ENCODE data around the gene ATG9B. TPM values are rescaled to one million over a fixed set of nuclear protein-coding genes. Genes with fewer than 3 reads are reported as not detected.
A peak's percentile ranks its signal among the peaks of the same experiment; 100 is the strongest.

Gene ATG9B
- total RNA-seq, 1 experiment from 2014 or later: 2.1 TPM

GRCh38 chr7:150977382-150978125 is 46.7 kb downstream of the ATG9B start:
- intact Hi-C loops (cut with micrococcal nuclease): loop anchor here (1.0 kb wide), 1 partner anchor 31 kb away; no protein-coding TSS in a partner anchor
- Histone ChIP-seq H3K27me3 (ENCODE audit: insufficient read depth, low read length) (peaks cover 30% of the 10 kb centered on the region; the same call in 1 of the 2 replicates), H3K4me1 (ENCODE audit: control insufficient read depth in 1 of 2, insufficient read depth in 2 of 2, low read length in 2 of 2) (peaks cover 34 to 51% of the 10 kb centered on the region in 2 experiments), H3K27ac (ENCODE audit: low read depth, low read length) (peak overlapping the region; percentile 55; the same call in 1 of the 2 replicates), H4K20me1 (ENCODE audit: insufficient read depth) (no peaks in the 10 kb centered on the region), H3K4me2 (ENCODE audit: low read length) (peak overlapping the region; percentile 92), H2AFZ (ENCODE audit: low read depth, low read length, poor library complexity, severe bottlenecking) (no peak overlapping the region), H3K79me2 (ENCODE audit: insufficient read depth, low read length) (0 out of 2 replicates have a peak, but pooled peaks cover 2% of the 10 kb centered on the region), H3K36me3 (ENCODE audit: control insufficient read depth in 1 of 2, insufficient read depth in 2 of 2, low read length in 2 of 2) (no peaks in the 10 kb centered on the region), H3K4me3 (replicated peaks in 1 of 2; ENCODE audit: low read depth in 1 of 2, low read length in 2 of 2) (peak overlapping the region; percentile 42 to 75), H3K9ac (ENCODE audit: low read length) (peak overlapping the region; percentile 46), H3K9me2 (ENCODE audit: insufficient read depth) (no peaks in the 10 kb centered on the region), H3K9me3 (ENCODE audit: control insufficient read depth in 1 of 2, insufficient read depth in 1 of 2, low read depth in 1 of 2, low read length in 2 of 2) (no peaks in the 10 kb centered on the region)
- 0 out of 2 replicates have a peak, but pooled peaks have one; percentile 35 for TF ChIP-seq ZFX (IDR thresholded peaks at IDR 0.05)
- TF ChIP-seq POLR2AphosphoS5 (IDR thresholded peaks at IDR 0.05; ENCODE audit: low read depth, low read length): no peak
- ChIA-PET CTCF (interaction anchor here (0.6 to 1.1 kb wide), 3 partner anchors 13 to 53 kb away, joined by 3 to 4 read pairs (median 4); no protein-coding TSS in a partner anchor), RAD21 (ENCODE audit: low non-redundant PET in 1 of 2, low total read pairs in 2 of 2, uncharacterized antibody in 2 of 2, unreplicated experiment in 2 of 2) (no interaction called here), POLR2A (interaction anchor here (0.7 to 1.2 kb wide), 2 partner anchors 47 to 51 kb away, joined by 3 read pairs; partner anchors contain the start of gene ABCB8)
- no TSS peak for BruUV-seq (replicated peaks)
- peak; percentile 9 for ATAC-seq
- DNase-seq (ENCODE audit: low read depth, low spot score): no peak

GRCh38 chr7:150976529-150977381 is 47.5 kb downstream of the ATG9B start:
- no peaks in the 10 kb centered on the region for H3K9me2 ChIP-seq (ENCODE audit: insufficient read depth)

More at GRCh38 chr7:150976529-150977381, 47.5 kb downstream of the ATG9B start:
- Histone ChIP-seq H3K4me2 (ENCODE audit: low read length) (peak overlapping the region; percentile 92), H3K27ac (ENCODE audit: low read depth, low read length) (peak overlapping the region; percentile 81), H3K36me3 (ENCODE audit: control insufficient read depth in 1 of 2, insufficient read depth in 2 of 2, low read length in 2 of 2) (no peaks in the 10 kb centered on the region), H3K9ac (ENCODE audit: low read length) (peak overlapping the region; percentile 46), H4K20me1 (ENCODE audit: insufficient read depth) (no peaks in the 10 kb centered on the region), H3K27me3 (ENCODE audit: insufficient read depth, low read length) (peaks cover 22% of the 10 kb centered on the region; the same call in 1 of the 2 replicates), H3K79me2 (ENCODE audit: insufficient read depth, low read length) (0 out of 2 replicates have a peak, but pooled peaks cover 2% of the 10 kb centered on the region), H3K9me3 (ENCODE audit: control insufficient read depth in 1 of 2, insufficient read depth in 1 of 2, low read depth in 1 of 2, low read length in 2 of 2) (no peaks in the 10 kb centered on the region), H3K4me1 (ENCODE audit: control insufficient read depth in 1 of 2, insufficient read depth in 2 of 2, low read length in 2 of 2) (peaks cover 34 to 51% of the 10 kb centered on the region in 2 experiments), H3K4me3 (replicated peaks in 1 of 2; ENCODE audit: low read depth in 1 of 2, low read length in 2 of 2) (peak overlapping the region; percentile 42 to 75), H2AFZ (ENCODE audit: low read depth, low read length, poor library complexity, severe bottlenecking) (no peak overlapping the region)
- no peak for TF ChIP-seq POLR2A (IDR thresholded peaks at IDR 0.05; ENCODE audit: borderline replicate concordance, extremely low read depth, insufficient read depth, insufficient read length)
- TF ChIP-seq FOSL1 (IDR thresholded peaks at IDR 0.05; ENCODE audit: low read depth): no peak
- TF ChIP-seq POLR2AphosphoS5 (IDR thresholded peaks at IDR 0.05; ENCODE audit: low read depth, low read length): 0 out of 2 replicates have a peak, but pooled peaks have one; percentile 22
- no peak for ATAC-seq
- ChIA-PET RAD21 (ENCODE audit: low non-redundant PET in 1 of 2, low total read pairs in 2 of 2, uncharacterized antibody in 2 of 2, unreplicated experiment in 2 of 2) (no interaction called here), POLR2A (interaction anchor here (1.2 kb wide), 1 partner anchor 52 kb away, joined by 3 read pairs; the partner anchor contains the start of gene ABCB8), CTCF (interaction anchor here (0.7 to 1.7 kb wide), 4 partner anchors 12 to 41 kb away, joined by 3 to 5 read pairs (median 4); no protein-coding TSS in a partner anchor)
- no peak for DNase-seq (ENCODE audit: low read depth, low spot score)
- intact Hi-C loops (cut with micrococcal nuclease): no loop called here
- BruUV-seq (replicated peaks): no TSS peak
